ENCODE measurements around the gene POC1B.

POC1B gene

DNA sequence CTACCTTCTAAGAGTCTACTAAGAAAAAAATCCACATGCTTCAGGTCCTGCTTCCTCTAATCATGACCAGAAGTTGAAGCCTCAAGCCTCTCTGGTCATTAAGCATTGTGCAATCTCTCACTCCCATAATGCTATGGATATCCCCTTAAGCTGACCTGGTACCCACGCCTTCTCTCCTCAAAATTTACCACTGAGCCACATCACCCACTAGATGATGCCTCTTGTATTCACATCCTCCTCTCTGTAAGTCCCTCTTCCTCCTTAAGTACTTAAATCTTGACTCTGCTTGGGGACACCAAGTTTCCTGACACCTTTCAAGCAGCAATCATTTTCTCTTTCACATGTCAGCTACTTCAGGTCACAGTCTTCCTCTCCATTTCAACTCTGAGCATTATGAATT, 11.1 kb downstream of the POC1B start:
- H3K4me1 ChIP-seq (ENCODE audit: low read depth, poor library complexity, severe bottlenecking): peaks cover 1% of the 10 kb centered on the region
- H3K9ac ChIP-seq: no peak overlapping the region
- peaks cover 4% of the 10 kb centered on the region; the same call in 1 of the 2 replicates for H3K79me2 ChIP-seq (ENCODE audit: insufficient read depth, low read depth)
- no peak for TF ChIP-seq CTCF (conservative IDR thresholded peaks at IDR 0.05; ENCODE audit: low read depth, low read length)
- H3K4me2 ChIP-seq: no peak overlapping the region
- H3K27ac ChIP-seq: no peak overlapping the region
- H2AFZ ChIP-seq (ENCODE audit: low read depth): no peak overlapping the region
- no peaks in the 10 kb centered on the region for H3K36me3 ChIP-seq (ENCODE audit: insufficient read depth)
- H4K20me1 ChIP-seq (ENCODE audit: insufficient read depth): no peaks in the 10 kb centered on the region
- H3K27me3 ChIP-seq (ENCODE audit: insufficient read depth, low read depth): no peaks in the 10 kb centered on the region
- no peak overlapping the region for H3K4me3 ChIP-seq (IDR thresholded peaks at IDR 0.05; ENCODE audit: insufficient read depth, low read depth, low read length)

GRCh38 chr12:89513544-89513943, 12.3 kb downstream of the POC1B start:
- no peak for TF ChIP-seq CTCF (conservative IDR thresholded peaks at IDR 0.05; ENCODE audit: low read depth, low read length)
- Histone ChIP-seq H3K9ac (no peak overlapping the region), H3K27ac (no peak overlapping the region), H3K4me1 (ENCODE audit: low read depth, poor library complexity, severe bottlenecking) (no peaks in the 10 kb centered on the region), H3K79me2 (ENCODE audit: insufficient read depth, low read depth) (no peaks in the 10 kb centered on the region; the same call in 1 of the 2 replicates), H3K4me3 (IDR thresholded peaks at IDR 0.05; ENCODE audit: insufficient read depth, low read depth, low read length) (no peak overlapping the region), H2AFZ (ENCODE audit: low read depth) (no peak overlapping the region), H3K27me3 (ENCODE audit: insufficient read depth, low read depth) (no peaks in the 10 kb centered on the region), H3K36me3 (ENCODE audit: insufficient read depth) (no peaks in the 10 kb centered on the region), H3K4me2 (no peak overlapping the region), H4K20me1 (ENCODE audit: insufficient read depth) (no peaks in the 10 kb centered on the region)

DNA sequence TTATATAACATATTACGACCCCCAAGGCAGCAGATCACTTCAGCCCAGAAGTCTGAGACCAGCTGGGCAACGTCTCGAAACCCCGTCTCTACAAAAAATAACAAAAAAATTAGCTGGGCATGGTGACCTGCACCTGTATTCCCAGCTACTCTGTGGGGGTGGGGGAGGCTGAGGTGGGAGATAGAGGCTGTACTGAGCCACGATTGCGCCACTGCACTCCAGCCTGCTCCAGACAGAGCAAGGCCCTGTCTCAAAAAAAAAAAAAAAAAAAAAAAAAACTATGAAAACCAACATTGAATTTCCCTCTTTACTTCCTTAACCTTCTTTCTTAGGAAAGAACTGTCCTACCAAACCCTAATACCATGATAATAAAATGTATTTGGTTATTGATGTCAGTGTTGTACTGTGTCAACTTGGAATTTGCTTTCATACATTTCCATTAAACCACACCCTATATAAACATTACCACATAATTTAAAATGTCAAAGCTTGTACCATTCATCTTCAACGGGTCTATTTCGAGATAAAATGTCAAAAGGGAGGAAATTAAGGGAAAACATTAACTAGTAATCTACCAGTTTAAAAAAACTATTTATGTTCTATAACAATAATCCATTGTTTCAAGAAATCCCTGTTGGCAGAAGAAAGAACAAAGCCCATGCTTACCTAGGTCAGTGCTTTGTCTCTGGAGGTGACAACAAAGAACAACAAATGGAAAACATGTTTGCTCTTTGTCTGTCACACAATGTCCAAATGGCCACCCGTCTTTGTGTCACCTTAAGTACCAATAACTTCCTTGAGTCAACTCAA, 18.6 kb downstream of the POC1B start:
- H3K36me3 ChIP-seq (ENCODE audit: insufficient read depth): no peaks in the 10 kb centered on the region
- H3K79me2 ChIP-seq (ENCODE audit: insufficient read depth, low read depth): no peaks in the 10 kb centered on the region
- H3K4me1 ChIP-seq (ENCODE audit: low read depth, poor library complexity, severe bottlenecking): no peaks in the 10 kb centered on the region
- no peak overlapping the region for H3K4me2 ChIP-seq
- H2AFZ ChIP-seq (ENCODE audit: low read depth): no peak overlapping the region
- no peak overlapping the region for H3K27ac ChIP-seq
- no peaks in the 10 kb centered on the region for H4K20me1 ChIP-seq (ENCODE audit: insufficient read depth)
- no peaks in the 10 kb centered on the region for H3K27me3 ChIP-seq (ENCODE audit: insufficient read depth, low read depth)
- TF ChIP-seq CTCF (conservative IDR thresholded peaks at IDR 0.05; ENCODE audit: low read depth, low read length): no peak
- no peak overlapping the region for H3K4me3 ChIP-seq (IDR thresholded peaks at IDR 0.05; ENCODE audit: insufficient read depth, low read depth, low read length)
- no peak overlapping the region for H3K9ac ChIP-seq

GRCh38 chr12:89506050-89506449, 19.8 kb downstream of the POC1B start:
- Histone ChIP-seq H3K4me1 (ENCODE audit: low read depth, poor library complexity, severe bottlenecking) (no peaks in the 10 kb centered on the region), H3K4me3 (IDR thresholded peaks at IDR 0.05; ENCODE audit: insufficient read depth, low read depth, low read length) (no peak overlapping the region), H3K27me3 (ENCODE audit: insufficient read depth, low read depth) (no peaks in the 10 kb centered on the region), H3K79me2 (ENCODE audit: insufficient read depth, low read depth) (no peaks in the 10 kb centered on the region), H3K9ac (no peak overlapping the region), H3K36me3 (ENCODE audit: insufficient read depth) (no peaks in the 10 kb centered on the region), H3K4me2 (no peak overlapping the region), H4K20me1 (ENCODE audit: insufficient read depth) (no peaks in the 10 kb centered on the region), H2AFZ (ENCODE audit: low read depth) (no peak overlapping the region), H3K27ac (no peak overlapping the region)
- no peak for TF ChIP-seq CTCF (conservative IDR thresholded peaks at IDR 0.05; ENCODE audit: low read depth, low read length)
